ENCODE measurements around the gene ALG1L2.
"Not testable (repeated sequence)": the region's sequence is repeated elsewhere in the genome, so short reads cannot be mapped to it uniquely, and the experiment has no call there.

The ALG1L2 gene

GRCh38 chr3:130093741-130094391 is 12.2 kb downstream of the ALG1L2 start:
- no peak for DNase-seq (ENCODE audit: low spot score)

GRCh38 chr3:130094491-130094941 is 12.9 kb downstream of the ALG1L2 start:
- DNase-seq (ENCODE audit: low spot score), result not testable (repeated sequence)

GRCh38 chr3:130095858-130096257 is 14.2 kb downstream of the ALG1L2 start:
- DNase-seq (ENCODE audit: low spot score), result not testable (repeated sequence)

- not testable (repeated sequence) for DNase-seq (ENCODE audit: low spot score)
Observed at GRCh38 chr3:130097096-130097495, 15.5 kb downstream of the ALG1L2 start.

GRCh38 chr3:130097690-130098638 is 16.3 kb downstream of the ALG1L2 start:
- not testable (repeated sequence) for DNase-seq (ENCODE audit: low spot score)

- not testable (repeated sequence) for DNase-seq (ENCODE audit: low spot score)
Observed at GRCh38 chr3:130098639-130099385, 17.2 kb downstream of the ALG1L2 start.

GRCh38 chr3:130102545-130102944 is 20.9 kb downstream of the ALG1L2 start:
- not testable (repeated sequence) for DNase-seq (ENCODE audit: low spot score)

GRCh38 chr3:130104191-130104590 is 22.6 kb downstream of the ALG1L2 start:
- not testable (repeated sequence) for DNase-seq (ENCODE audit: low spot score)

GRCh38 chr3:130107333-130107995 is 25.8 kb downstream of the ALG1L2 start:
- DNase-seq (ENCODE audit: low spot score), result not testable (repeated sequence)

- DNase-seq (ENCODE audit: low spot score), result not testable (repeated sequence)
Observed at GRCh38 chr3:130108836-130109585, 27.4 kb downstream of the ALG1L2 start.

GRCh38 chr3:130110386-130111169 is 28.9 kb downstream of the ALG1L2 start:
- not testable (repeated sequence) for DNase-seq (ENCODE audit: low spot score)

- peak; percentile 98 for DNase-seq (ENCODE audit: low spot score)
Observed at GRCh38 chr3:130111185-130111864, 29.7 kb downstream of the ALG1L2 start.

GRCh38 chr3:130111865-130112747 is 30.5 kb downstream of the ALG1L2 start:
- peak; percentile 65 for DNase-seq (ENCODE audit: low spot score)

GRCh38 chr3:130112748-130113073 is 31.1 kb downstream of the ALG1L2 start:
- not testable (repeated sequence) for DNase-seq (ENCODE audit: low spot score)

- DNase-seq (ENCODE audit: low spot score), result not testable (repeated sequence)
Observed at GRCh38 chr3:130115400-130115799, 33.8 kb downstream of the ALG1L2 start.

- no peak for DNase-seq (ENCODE audit: low spot score)
Observed at GRCh38 chr3:130117933-130118332, 36.3 kb downstream of the ALG1L2 start.

- DNase-seq (ENCODE audit: low spot score), result not testable (repeated sequence)
Observed at GRCh38 chr3:130119824-130120223, 38.2 kb downstream of the ALG1L2 start.

GRCh38 chr3:130120291-130120690 is 38.7 kb downstream of the ALG1L2 start:
- DNase-seq (ENCODE audit: low spot score), result not testable (repeated sequence)
